GM12878 (cell line): ENCODE measurements around the gene MARK4. TPM values are rescaled to one million over a fixed set of nuclear protein-coding genes. Genes with fewer than 3 reads are reported as not detected.
A peak's percentile ranks its signal among the peaks of the same experiment; 100 is the strongest.

Experiments used
- ATAC-seq: fragments of 200-7000 bp; cut with Tn5 transposase; 3 replicates; pipeline ENCODE4 v1.9.1; 2020; ENCODE audit warnings: mild to moderate bottlenecking, moderate library complexity
- BruUV-seq: library from RNA; stranded (reverse); fragments of 400-500 nt; replicated peaks from 2 replicates; lab custom pipeline; 2021; lab: Mats Ljungman, UMichigan
- CTCF ChIA-PET: fragments of 300-600 bp; sonication (Branson Sonifier 250); formaldehyde crosslinking; extraction: SDS; loops from one replicate; lab custom pipeline; 2021; ENCODE audit warnings: inconsistent platforms; lab: Yijun Ruan, JAX
- POLR2A ChIA-PET: fragments of 350-600 bp; formaldehyde crosslinking; extraction: SDS; loops from one replicate; lab custom pipeline; 2021; ENCODE audit warnings: inconsistent platforms; lab: Charles Lee
- RAD21 ChIA-PET: fragments of 300-600 bp; sonication (Branson Sonifier 250); formaldehyde crosslinking; loops from one replicate; lab custom pipeline; 2023; ENCODE audit warnings: antibody characterized with exemption; ENCODE audit not compliant: unreplicated experiment; lab: Charles Lee
- SMC1A ChIA-PET: fragments of 300-600 bp; sonication (Branson Sonifier 250); formaldehyde crosslinking; loops from one replicate; lab custom pipeline; 2023; ENCODE audit not compliant: unreplicated experiment, uncharacterized antibody; lab: Charles Lee
- DNase-seq: peaks from one replicate; pipeline ENCODE4 v3.0.0-alpha.2; 2011; ENCODE audit warnings: low read depth, low spot score
- FAIRE-seq: peaks from 3 replicates; lab custom pipeline; 2011; peaks lifted over from hg19 to GRCh38; lab: Jason Lieb, UNC
- H2AFZ ChIP-seq: 2 replicates; pipeline ENCODE4 v1.6.0; 2011; ENCODE audit warnings: low read depth, low read length, control low read depth; ENCODE audit not compliant: control insufficient read depth
- H3K27ac ChIP-seq: 2 replicates; pipeline ENCODE4 v1.5.1; 2011; ENCODE audit warnings: control low read depth; ENCODE audit not compliant: control insufficient read depth, insufficient read depth
- H3K27me3 ChIP-seq, 2 experiments: replicated peaks in 1 of 2; 2 replicates each; pipeline versions ENCODE4 v1.6.0 to v1.6.1; 2011; ENCODE audit warnings: low read length in 1 of 2; ENCODE audit not compliant: control insufficient read depth in 2 of 2, insufficient read depth in 2 of 2
- H3K36me3 ChIP-seq, 2 experiments: 2 replicates each; pipeline ENCODE4 v1.5.1; 2011; ENCODE audit warnings: low read length in 1 of 2; ENCODE audit not compliant: control insufficient read depth in 2 of 2, insufficient read depth in 2 of 2
- H3K4me1 ChIP-seq: 2 replicates; pipeline ENCODE4 v1.6.1; 2011; ENCODE audit warnings: mild to moderate bottlenecking, low read length, moderate library complexity, mixed read lengths; ENCODE audit not compliant: control insufficient read depth, insufficient read depth
- H3K4me2 ChIP-seq: 2 replicates; pipeline ENCODE4 v1.6.0; 2011; ENCODE audit warnings: control low read depth; ENCODE audit not compliant: control insufficient read depth, insufficient read depth
- H3K4me3 ChIP-seq: fragments of 200-600 bp; sonication (generic); 2 replicates; pipeline ENCODE4 v1.5.1; 2016
- H3K79me2 ChIP-seq: 2 replicates; pipeline ENCODE4 v1.6.0; 2011; ENCODE audit warnings: low read length; ENCODE audit not compliant: control insufficient read depth, insufficient read depth
- H3K9ac ChIP-seq: 2 replicates; pipeline ENCODE4 v1.8.0; 2011; ENCODE audit warnings: low read length, control low read depth, mixed read lengths; ENCODE audit not compliant: control insufficient read depth, insufficient read depth
- H3K9me3 ChIP-seq: replicated peaks from 3 replicates; pipeline ENCODE4 v1.5.1; 2011; ENCODE audit warnings: mild to moderate bottlenecking, low read length; ENCODE audit not compliant: control insufficient read depth, insufficient read depth
- H4K20me1 ChIP-seq: 2 replicates; pipeline ENCODE4 v1.6.0; 2011; ENCODE audit not compliant: control insufficient read depth, insufficient read depth
- BCL11A ChIP-seq: IDR thresholded peaks from 2 replicates; pipeline ENCODE4 v1.6.1; 2011; ENCODE audit warnings: low read depth, low read length
- BMI1 ChIP-seq: fragments of 450-650 bp; IDR thresholded peaks from 2 replicates; pipeline ENCODE4 v1.6.1; 2016; ENCODE audit warnings: mild to moderate bottlenecking, moderate library complexity, borderline replicate concordance
- CBX3 ChIP-seq: fragments of 200-600 bp; sonication (generic); IDR thresholded peaks from 2 replicates; pipeline ENCODE4 v1.6.1; 2016; ENCODE audit warnings: low read depth, borderline replicate concordance
- FOS ChIP-seq: IDR thresholded peaks from 3 replicates; pipeline ENCODE4 v1.6.1; 2011; ENCODE audit warnings: borderline replicate concordance; ENCODE audit not compliant: insufficient read length; ENCODE audit errors: extremely low read depth
- MTA3 ChIP-seq: IDR thresholded peaks from 2 replicates; pipeline ENCODE4 v1.6.1; 2012; ENCODE audit warnings: low read length, inconsistent platforms, borderline replicate concordance
- POLR2AphosphoS5 ChIP-seq: IDR thresholded peaks from 2 replicates; pipeline ENCODE4 v1.6.1; 2011; ENCODE audit warnings: mild to moderate bottlenecking, low read length, inconsistent platforms
- RCOR1 ChIP-seq: conservative IDR thresholded peaks from 2 replicates; pipeline ENCODE4 v1.6.1; 2012; ENCODE audit warnings: low read depth, low read length, improper control_type of control experiment
- SIX5 ChIP-seq: IDR thresholded peaks from 2 replicates; pipeline ENCODE4 v1.6.1; 2011; ENCODE audit warnings: mild to moderate bottlenecking, low read depth, low read length, moderate library complexity; ENCODE audit not compliant: severe bottlenecking
- SPI1 ChIP-seq: IDR thresholded peaks from 2 replicates; pipeline ENCODE4 v1.6.1; 2011; ENCODE audit warnings: low read depth, mild to moderate bottlenecking, low read length, moderate library complexity, borderline replicate concordance; ENCODE audit not compliant: insufficient read depth
- TARDBP ChIP-seq: IDR thresholded peaks from 2 replicates; pipeline ENCODE4 v1.6.1; 2016; ENCODE audit warnings: borderline replicate concordance
- YY1 ChIP-seq: IDR thresholded peaks from 2 replicates; pipeline ENCODE4 v1.6.1; 2011; ENCODE audit warnings: low read depth, mild to moderate bottlenecking, low read length
- ZNF592 ChIP-seq: fragments of 450-650 bp; IDR thresholded peaks from 2 replicates; pipeline ENCODE4 v1.6.1; 2017; ENCODE audit warnings: mild to moderate bottlenecking, moderate library complexity
- WGBS: methylation state at CpG from one replicate; pipeline ENCODE4 v1.1.6; 2016; ENCODE audit warnings: low lambda C conversion rate; ENCODE audit not compliant: insufficient replicate concordance, insufficient coverage; ENCODE audit errors: missing lambda C conversion rate; 5-methylcytosine and 5-hydroxymethylcytosine counted together
- in situ Hi-C: fragments of 300-500 bp; cut with MboI; formaldehyde crosslinking; loops from 9 replicates; pipeline ENCODE4 v1.14.3; 2018; ENCODE audit warnings: mixed read lengths
- intact Hi-C: fragments of 100-400 bp; cut with micrococcal nuclease; formaldehyde crosslinking; loops from one replicate; pipeline ENCODE4 v1.14.2; 2022; ENCODE audit not compliant: unreplicated experiment
- polyA plus RNA-seq, 11 experiments: library from polyadenylated mRNA; depleted of rRNA in 4 of 11; unstranded in 6 of 11; stranded (reverse) in 5 of 11; fragments of >200 nt; fragmentation: Nextera tagmentation in 4 of 11; fragmentation: Illumina TruSeq in 1 of 11; extraction: Ambion mirVana in 4 of 11; extraction: Trizol in 1 of 11; gene quantifications; 1 replicate in 1 of 11; 2 replicates in 10 of 11; pipeline versions ENCODE4 v1.2.1 to v1.2.3, GENCODE V29; 2011 to 2016; ENCODE audit warnings: inconsistent platforms in 2 of 11, missing spikeins in 2 of 11, low read depth in 1 of 11
- total RNA-seq, 4 experiments: library from RNA; depleted of rRNA in 3 of 4; stranded (reverse); fragments of >200 nt in 3 of 4; fragmentation: Illumina TruSeq in 1 of 4; extraction: Trizol in 1 of 4; gene quantifications; 2 replicates each; pipeline versions ENCODE4 v1.2.1 to v1.2.3, GENCODE V29; 2013 to 2021

MARK4 gene
- total and polyA plus RNA-seq, 10 of the 15 experiments (the other 5 are each of a cell fraction or from before 2014, with no cell fraction given): 0.66 to 24.3 (median 5.1) TPM

- no peak for TF ChIP-seq ZNF592
- no peak for TF ChIP-seq MTA3
- no peak for TF ChIP-seq POLR2AphosphoS5
- TF ChIP-seq CBX3: no peak
- no peak for TF ChIP-seq RCOR1
- TF ChIP-seq SPI1: no peak
- TF ChIP-seq YY1: no peak
- TF ChIP-seq BCL11A: no peak
- no peak for TF ChIP-seq FOS
Observed at GRCh38 chr19:45295873-45296272, 44.8 kb downstream of the MARK4 start (continued).

DNA sequence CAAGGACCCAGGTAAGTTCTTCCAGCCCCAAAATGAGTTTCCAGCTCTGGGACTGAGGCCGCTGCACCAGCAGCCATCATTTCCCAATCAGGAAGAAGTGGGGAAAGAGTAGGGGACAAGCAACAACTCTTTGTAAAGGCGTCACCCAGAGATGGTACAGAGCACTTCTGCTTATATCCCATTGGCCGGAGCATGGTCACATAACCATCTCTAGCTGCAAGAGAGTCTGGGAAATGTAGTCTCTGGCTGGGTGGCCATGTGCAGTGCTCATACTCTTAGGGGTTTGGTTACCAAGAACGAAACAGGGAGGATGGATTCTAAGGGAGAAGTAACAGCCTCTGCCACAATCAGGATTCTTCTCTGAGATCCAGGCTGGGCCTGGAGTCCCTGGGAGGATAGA lies 45.3 kb downstream of the MARK4 start:
- Histone ChIP-seq H3K4me1 (no peaks in the 10 kb centered on the region), H3K4me3 (no peak overlapping the region), H3K27me3 (no peaks in the 10 kb centered on the region), H3K9ac (no peak overlapping the region), H3K4me2 (no peak overlapping the region), H3K79me2 (no peaks in the 10 kb centered on the region), H3K27ac (no peak overlapping the region), H3K36me3 (no peaks in the 10 kb centered on the region; a peak in 1 of 4 replicates), H4K20me1 (no peaks in the 10 kb centered on the region), H3K9me3 (no peaks in the 10 kb centered on the region), H2AFZ (no peak overlapping the region)
- intact Hi-C loops (no loop called here), in situ Hi-C loops (no loop called here)
- ChIA-PET POLR2A (no interaction called here), SMC1A (no interaction called here), RAD21 (no interaction called here), CTCF (interaction anchor here (1.0 kb wide), 1 partner anchor 22 kb away, joined by 3 read pairs; no protein-coding TSS in a partner anchor)
- DNase-seq (no peak), FAIRE-seq (no peak), ATAC-seq (peak; percentile 57; the same call in 1 of the 3 replicates)
- BruUV-seq: no TSS peak
- TF ChIP-seq SIX5 (peak; percentile 49), YY1 (peak; percentile 43; the same call in 1 of the 2 replicates), BMI1 (no peak), TARDBP (no peak)
- 99% methylated on average over 4 of the region's 4 CpGs for WGBS
